ENCODE data around the gene GFOD2. TPM values are rescaled to one million over a fixed set of nuclear protein-coding genes. Genes with fewer than 3 reads are reported as not detected.

Gene GFOD2
- total RNA-seq, 1 donor from 2014 or later = 86.7 TPM

DNA sequence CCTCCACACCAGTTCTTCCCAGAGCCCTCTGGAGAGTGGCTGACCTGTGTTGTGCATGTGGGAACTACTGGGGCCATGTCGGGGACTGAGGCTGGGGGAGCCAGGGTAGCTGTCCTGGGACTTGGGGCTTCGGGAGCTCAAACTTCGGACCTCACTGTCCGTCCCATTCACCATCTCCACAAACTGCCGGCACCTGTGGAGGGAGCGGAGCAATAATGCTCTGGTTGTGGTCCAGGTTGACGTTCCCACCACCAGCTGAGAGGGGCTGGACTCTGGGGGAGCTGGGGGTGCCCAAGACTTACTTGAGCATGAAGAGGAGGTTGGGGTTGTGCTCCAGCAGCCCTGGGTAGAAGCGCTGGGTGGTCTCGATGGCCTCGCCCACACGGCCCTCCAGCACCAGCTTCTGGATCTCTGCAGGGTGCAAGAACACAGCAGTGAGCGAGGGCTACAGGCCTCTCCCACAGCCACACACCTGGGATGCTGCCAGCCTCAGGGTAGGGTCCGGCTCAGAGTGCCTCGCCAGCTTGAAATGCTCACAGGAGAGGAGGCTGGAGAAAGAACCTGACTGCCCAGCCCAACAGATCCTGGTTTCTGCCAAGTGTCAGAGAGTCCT lies 10.6 kb upstream of the GFOD2 start:
- Mint-ChIP-seq H3K27me3 (ENCODE audit: unreplicated experiment) (peaks cover 5% of the 10 kb centered on the region), H3K4me3 (ENCODE audit: unreplicated experiment) (no peak overlapping the region), H3K4me1 (ENCODE audit: low read depth, unreplicated experiment) (peaks cover 5% of the 10 kb centered on the region), H3K9me3 (ENCODE audit: unreplicated experiment) (peaks cover 8% of the 10 kb centered on the region), H3K27ac (ENCODE audit: unreplicated experiment) (no peak overlapping the region), H3K36me3 (ENCODE audit: unreplicated experiment) (peaks cover 4% of the 10 kb centered on the region)
- DNase-seq = no peak
- TF ChIP-seq, protein P1, sequence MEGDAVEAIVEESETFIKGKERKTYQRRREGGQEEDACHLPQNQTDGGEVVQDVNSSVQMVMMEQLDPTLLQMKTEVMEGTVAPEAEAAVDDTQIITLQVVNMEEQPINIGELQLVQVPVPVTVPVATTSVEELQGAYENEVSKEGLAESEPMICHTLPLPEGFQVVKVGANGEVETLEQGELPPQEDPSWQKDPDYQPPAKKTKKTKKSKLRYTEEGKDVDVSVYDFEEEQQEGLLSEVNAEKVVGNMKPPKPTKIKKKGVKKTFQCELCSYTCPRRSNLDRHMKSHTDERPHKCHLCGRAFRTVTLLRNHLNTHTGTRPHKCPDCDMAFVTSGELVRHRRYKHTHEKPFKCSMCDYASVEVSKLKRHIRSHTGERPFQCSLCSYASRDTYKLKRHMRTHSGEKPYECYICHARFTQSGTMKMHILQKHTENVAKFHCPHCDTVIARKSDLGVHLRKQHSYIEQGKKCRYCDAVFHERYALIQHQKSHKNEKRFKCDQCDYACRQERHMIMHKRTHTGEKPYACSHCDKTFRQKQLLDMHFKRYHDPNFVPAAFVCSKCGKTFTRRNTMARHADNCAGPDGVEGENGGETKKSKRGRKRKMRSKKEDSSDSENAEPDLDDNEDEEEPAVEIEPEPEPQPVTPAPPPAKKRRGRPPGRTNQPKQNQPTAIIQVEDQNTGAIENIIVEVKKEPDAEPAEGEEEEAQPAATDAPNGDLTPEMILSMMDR (IDR thresholded peaks at IDR 0.05; ENCODE audit: partially characterized antibody, unreplicated experiment) = no peak

DNA sequence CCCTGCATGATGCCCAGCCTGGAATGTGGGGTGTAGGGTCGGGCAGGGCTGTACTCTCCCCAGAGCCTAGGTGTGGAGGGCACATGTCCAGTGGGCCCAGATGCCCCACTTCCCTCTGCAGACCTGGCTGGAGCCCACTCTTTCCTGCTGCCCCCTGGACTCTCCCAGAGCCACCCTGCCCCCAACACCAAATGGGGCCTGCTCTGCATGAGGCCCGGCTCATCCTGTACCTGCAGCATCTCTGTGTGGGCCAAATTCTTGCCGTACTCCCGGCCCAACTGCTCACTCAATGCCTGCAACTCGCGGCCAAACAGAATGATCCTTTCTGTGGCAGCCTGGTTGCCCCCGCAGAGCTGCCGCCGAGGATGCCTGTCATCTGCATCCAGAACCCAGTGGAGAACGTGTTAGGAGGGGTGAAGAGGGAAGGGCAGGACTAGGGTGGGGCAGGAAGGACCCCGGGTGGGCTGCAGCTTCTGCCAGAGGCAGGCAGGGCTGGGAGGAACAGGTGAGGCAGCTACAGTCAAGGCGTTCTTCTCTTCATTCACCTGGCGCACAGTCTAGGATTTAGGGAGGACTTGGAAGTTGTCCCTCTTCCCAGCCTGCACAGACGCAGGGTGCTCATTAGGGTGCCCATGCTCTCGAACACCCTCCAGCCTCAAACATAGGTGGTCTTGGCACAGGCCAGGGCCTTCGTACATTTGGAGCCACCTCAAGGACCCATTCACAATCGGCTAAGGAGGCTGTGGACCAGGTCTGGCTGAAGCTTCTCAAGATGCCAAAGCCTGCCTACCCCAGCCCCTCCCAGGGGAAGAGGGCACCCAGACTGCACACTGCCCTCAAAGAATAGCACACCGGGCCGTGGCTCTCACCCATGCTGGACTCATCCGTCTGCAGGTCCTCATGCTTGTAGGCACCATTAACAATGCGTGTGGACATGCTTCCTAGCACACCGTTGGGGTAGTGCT lies 8.7 kb upstream of the GFOD2 start:
- TF ChIP-seq, protein P1 (IDR thresholded peaks at IDR 0.05; ENCODE audit: partially characterized antibody, unreplicated experiment) = no peak
- Mint-ChIP-seq H3K27ac (ENCODE audit: unreplicated experiment) (no peak overlapping the region), H3K36me3 (ENCODE audit: unreplicated experiment) (peaks cover 4% of the 10 kb centered on the region), H3K27me3 (ENCODE audit: unreplicated experiment) (peaks cover 5% of the 10 kb centered on the region), H3K4me3 (ENCODE audit: unreplicated experiment) (no peak overlapping the region), H3K9me3 (ENCODE audit: unreplicated experiment) (peaks cover 10% of the 10 kb centered on the region), H3K4me1 (ENCODE audit: low read depth, unreplicated experiment) (no peaks in the 10 kb centered on the region)
- DNase-seq = no peak

- peaks cover 4% of the 10 kb centered on the region for H3K36me3 Mint-ChIP-seq (ENCODE audit: unreplicated experiment)
- H3K4me3 Mint-ChIP-seq (ENCODE audit: unreplicated experiment) = no peak overlapping the region
- TF ChIP-seq, protein P1 (IDR thresholded peaks at IDR 0.05; ENCODE audit: partially characterized antibody, unreplicated experiment) = no peak
- DNase-seq = no peak
- H3K9me3 Mint-ChIP-seq (ENCODE audit: unreplicated experiment) = peaks cover 8% of the 10 kb centered on the region
- H3K27me3 Mint-ChIP-seq (ENCODE audit: unreplicated experiment) = peaks cover 5% of the 10 kb centered on the region
- no peaks in the 10 kb centered on the region for H3K4me1 Mint-ChIP-seq (ENCODE audit: low read depth, unreplicated experiment)
- no peak overlapping the region for H3K27ac Mint-ChIP-seq (ENCODE audit: unreplicated experiment)
Observed at GRCh38 chr16:67726106-67727034, 7.3 kb upstream of the GFOD2 start.

GRCh38 chr16:67723911-67724305 lies 4.8 kb upstream of the GFOD2 start:
- Mint-ChIP-seq H3K27me3 (ENCODE audit: unreplicated experiment) (peaks cover 2% of the 10 kb centered on the region), H3K4me3 (ENCODE audit: unreplicated experiment) (no peak overlapping the region), H3K4me1 (ENCODE audit: low read depth, unreplicated experiment) (peaks cover 12% of the 10 kb centered on the region)

More at GRCh38 chr16:67723911-67724305, 4.8 kb upstream of the GFOD2 start:
- peaks cover 10% of the 10 kb centered on the region for H3K9me3 Mint-ChIP-seq (ENCODE audit: unreplicated experiment)
- TF ChIP-seq, protein P1 (IDR thresholded peaks at IDR 0.05; ENCODE audit: partially characterized antibody, unreplicated experiment) = no peak
- H3K36me3 Mint-ChIP-seq (ENCODE audit: unreplicated experiment) = no peaks in the 10 kb centered on the region
- DNase-seq = no peak
- no peak overlapping the region for H3K27ac Mint-ChIP-seq (ENCODE audit: unreplicated experiment)

Measured in glutamatergic neuron (in vitro differentiated cells).